Endometrial microvascular endothelial cells (primary cell): Measurements from ENCODE around the gene SREBF2. TPM values are rescaled to one million over a fixed set of nuclear protein-coding genes. Genes with fewer than 3 reads are reported as not detected.

Experiments used
- in situ Hi-C: cut with HindIII; loops from 2 replicates; pipeline ENCODE4 v1.10.0; 2017; ENCODE audit warnings: low sequenced_read_pairs, low pct_unique_long_range_greater_than_20kb; ENCODE audit errors: inconsistent ontology term
- total RNA-seq: library from RNA; depleted of rRNA; stranded (reverse); fragments of >200 nt; gene quantifications from one replicate; pipeline ENCODE4 v1.2.3, GENCODE V29; 2015; ENCODE audit errors: inconsistent ontology term

SREBF2 gene
- total RNA-seq, 1 donor from 2014 or later: 31.7 TPM

- in situ Hi-C loops: no loop called here
These were observed 69.1 kb downstream of the SREBF2 start for GRCh38 chr22:41902016-41902415.

GRCh38 chr22:41902932-41903421 lies 70.1 kb downstream of the SREBF2 start:
- in situ Hi-C loops: no loop called here

- in situ Hi-C loops: no loop called here
These were observed 71.8 kb downstream of the SREBF2 start for GRCh38 chr22:41904450-41905410.

- in situ Hi-C loops: no loop called here
These were observed 72.7 kb downstream of the SREBF2 start for GRCh38 chr22:41905411-41906202.

GRCh38 chr22:41906822-41907221 lies 73.9 kb downstream of the SREBF2 start:
- in situ Hi-C loops: no loop called here

GRCh38 chr22:41907436-41908401 lies 74.8 kb downstream of the SREBF2 start:
- in situ Hi-C loops: no loop called here

- in situ Hi-C loops: no loop called here
These were observed 75.8 kb downstream of the SREBF2 start for GRCh38 chr22:41908411-41909309.

- in situ Hi-C loops: no loop called here
These were observed 76.6 kb downstream of the SREBF2 start for GRCh38 chr22:41909310-41910049.

GRCh38 chr22:41910050-41911000 lies 77.4 kb downstream of the SREBF2 start:
- in situ Hi-C loops: no loop called here

GRCh38 chr22:41911001-41911611 lies 78.2 kb downstream of the SREBF2 start:
- in situ Hi-C loops: no loop called here

GRCh38 chr22:41912338-41913039 lies 79.6 kb downstream of the SREBF2 start:
- in situ Hi-C loops: no loop called here

- in situ Hi-C loops: no loop called here
These were observed 80.3 kb downstream of the SREBF2 start for GRCh38 chr22:41913040-41913719.

GRCh38 chr22:41913842-41914534 lies 81.1 kb downstream of the SREBF2 start:
- in situ Hi-C loops: no loop called here

GRCh38 chr22:41914611-41915034 lies 81.7 kb downstream of the SREBF2 start:
- in situ Hi-C loops: no loop called here
